ENCODE results near the gene ATF2.

DNA sequence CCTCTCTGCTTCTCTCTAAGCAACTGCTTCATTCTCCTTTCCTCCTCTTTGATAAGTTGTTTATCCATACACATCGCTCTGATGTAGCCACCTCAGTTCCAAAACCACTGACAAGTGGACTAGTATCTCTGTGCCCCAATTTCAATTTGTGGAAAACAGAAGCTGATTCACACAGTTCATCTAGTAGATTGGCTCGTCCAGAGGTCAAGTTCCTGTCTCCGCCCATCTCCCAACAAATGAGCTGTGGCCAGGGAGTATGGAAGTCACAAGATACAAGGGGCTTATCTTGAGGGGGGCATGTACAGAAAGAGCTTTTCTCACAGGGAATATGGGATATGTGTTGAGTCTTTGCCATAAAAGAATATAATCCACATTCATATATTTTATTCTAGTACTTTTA is 145.1 kb downstream of the ATF2 start:
- TF ChIP-seq CTCF (conservative IDR thresholded peaks at IDR 0.05 in 1 of 2, IDR thresholded peaks at IDR 0.05 in 1 of 2; ENCODE audit: low read depth in 1 of 2, low read length in 2 of 2), result no peak
- no peak for TF ChIP-seq EZH2 (IDR thresholded peaks at IDR 0.05; ENCODE audit: low read length, missing control alignments)
